SKM-1 treated with dmso at 0.1 percent for 144 hours (cell line): ENCODE measurements around the gene ITGB1.
"Not testable (repeated sequence)": the region's sequence is repeated elsewhere in the genome, so short reads cannot be mapped to it uniquely, and the experiment has no call there.

ENCODE experiments used
- DNase-seq: peaks from one replicate; lab custom pipeline; 2025; ENCODE audit not compliant: unreplicated experiment; lab: John Stamatoyannopoulos, UW

ITGB1 gene

DNA sequence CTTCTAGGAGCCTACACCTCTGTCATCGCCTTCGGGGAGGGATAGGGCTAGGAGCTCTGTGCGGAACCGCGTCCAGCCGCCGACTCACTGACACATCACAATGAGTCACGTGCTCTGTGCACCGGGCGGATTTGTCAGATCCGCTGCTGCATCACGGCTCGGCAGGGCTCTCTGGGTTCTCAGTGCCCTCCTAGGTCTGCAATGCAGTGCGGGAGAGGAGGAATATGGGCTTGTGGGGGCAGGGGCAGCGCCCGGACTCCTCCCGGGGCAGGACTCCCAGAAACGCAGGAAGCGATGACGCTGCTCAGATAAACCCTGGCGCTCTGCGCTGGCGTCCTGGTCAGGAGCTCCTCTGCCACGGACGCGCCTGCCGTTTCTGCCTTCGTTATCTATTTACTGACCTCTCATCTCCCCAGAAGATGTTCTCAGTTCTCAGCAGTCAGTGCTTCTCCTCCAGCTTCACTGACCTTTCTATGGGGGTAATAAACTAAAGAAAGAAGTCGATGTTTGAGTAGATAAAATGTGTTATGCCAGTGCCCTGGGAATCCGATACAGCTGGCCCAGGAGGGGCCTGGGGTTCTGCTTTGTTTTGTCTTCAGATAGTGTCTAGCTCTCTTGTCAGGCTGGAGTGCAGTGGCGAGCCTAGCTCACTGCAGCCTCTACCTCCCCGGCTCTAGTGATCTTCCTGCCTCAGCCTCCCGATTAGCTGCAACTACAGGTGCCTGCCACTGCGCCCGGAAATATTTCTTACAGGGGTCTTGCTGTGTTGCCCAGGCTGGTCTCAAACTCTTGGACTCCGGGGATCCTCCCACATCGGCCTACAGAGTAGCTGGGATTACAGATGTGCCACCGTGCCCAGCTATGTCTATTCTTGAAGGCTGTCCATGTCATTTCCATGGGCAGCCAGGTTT lies 22.8 kb upstream of the ITGB1 start:
- DNase-seq: peak; percentile 44

GRCh38 chr10:32980242-32980557 lies 22.2 kb upstream of the ITGB1 start:
- no peak for DNase-seq

- not testable (repeated sequence) for DNase-seq
These were observed 21.7 kb upstream of the ITGB1 start for GRCh38 chr10:32979719-32980118.

DNA sequence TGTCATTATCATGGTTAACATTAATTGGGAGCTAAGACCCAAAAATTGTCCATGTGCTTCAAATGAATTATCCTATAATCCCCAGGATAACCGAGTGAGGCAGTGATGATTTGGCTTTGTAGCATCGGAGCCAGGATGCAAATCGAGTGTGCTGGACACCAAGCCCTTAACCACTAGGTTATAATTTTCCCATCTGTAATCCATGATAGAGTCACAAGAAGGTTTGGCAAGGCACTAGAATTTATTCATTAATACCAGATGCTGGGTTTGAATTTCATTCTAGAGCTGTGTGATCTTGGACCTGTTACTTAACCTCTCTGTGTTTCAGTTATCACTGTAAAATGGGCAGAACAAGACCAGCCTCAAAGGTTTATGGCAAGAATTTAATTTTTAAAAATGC lies 21.0 kb upstream of the ITGB1 start:
- DNase-seq: no peak

DNA sequence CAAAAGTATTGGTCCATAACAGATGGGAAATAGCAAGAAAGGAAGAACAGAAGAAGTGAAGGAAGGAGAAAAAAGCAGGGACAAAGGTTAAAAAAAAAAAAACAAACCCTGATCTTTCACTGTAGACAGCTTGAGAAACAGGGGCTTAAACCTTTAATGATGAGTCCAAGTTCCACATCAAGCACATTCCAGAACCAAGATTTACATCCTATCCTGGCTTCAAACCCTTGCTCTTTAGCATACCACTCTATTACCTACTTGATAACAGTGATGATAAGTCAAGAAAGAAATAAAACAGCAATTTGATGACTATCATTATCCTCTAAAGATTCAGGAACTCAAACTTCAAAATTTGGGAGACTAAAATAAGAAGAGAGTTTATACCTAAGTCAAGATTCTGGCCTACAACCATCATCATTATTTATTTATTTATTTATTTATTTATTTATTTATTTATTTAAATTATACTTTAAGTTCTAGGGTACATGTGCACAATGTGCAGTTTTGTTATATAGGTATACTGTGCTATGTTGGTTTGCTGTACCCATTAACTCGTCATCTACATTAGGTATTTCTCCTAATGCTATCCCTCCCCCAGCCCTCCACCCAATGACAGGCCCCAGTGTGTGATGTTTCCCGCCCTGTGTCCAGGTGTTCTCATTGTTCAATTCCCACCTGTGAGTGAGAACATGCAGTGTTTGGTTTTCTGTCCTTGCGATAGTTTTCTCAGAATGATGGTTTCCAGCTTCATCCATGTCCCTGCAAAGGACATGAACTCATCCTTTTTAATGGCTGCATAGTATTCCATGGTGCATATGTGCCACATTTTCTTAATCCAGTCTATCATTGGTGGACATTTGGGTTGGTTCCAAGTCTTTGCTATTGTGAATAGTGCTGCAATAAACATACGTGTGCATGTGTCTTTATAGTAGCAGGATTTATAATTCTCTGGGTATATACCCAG lies 20.1 kb upstream of the ITGB1 start:
- not testable (repeated sequence) for DNase-seq

DNA sequence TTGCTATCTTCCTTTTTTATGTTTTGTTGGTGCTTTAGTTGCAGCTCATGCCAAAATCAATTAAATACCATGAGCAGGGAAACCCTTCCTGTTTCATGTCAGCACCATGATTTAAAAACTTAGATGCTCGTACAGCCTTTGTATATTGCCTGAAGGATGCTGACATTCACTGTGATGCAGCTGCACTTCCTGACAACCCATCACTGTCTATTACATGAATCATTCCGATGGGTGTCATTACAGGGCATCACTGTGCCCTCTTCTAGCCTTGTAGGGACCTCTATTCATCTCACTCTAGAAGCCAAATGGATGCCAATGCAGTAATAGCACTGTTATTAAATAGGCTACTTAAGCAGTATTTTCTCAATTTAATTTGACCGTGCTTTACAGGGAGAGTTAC lies 18.3 kb upstream of the ITGB1 start:
- DNase-seq: no peak

- DNase-seq: no peak
These were observed 14.9 kb upstream of the ITGB1 start for GRCh38 chr10:32972929-32973328.

DNA sequence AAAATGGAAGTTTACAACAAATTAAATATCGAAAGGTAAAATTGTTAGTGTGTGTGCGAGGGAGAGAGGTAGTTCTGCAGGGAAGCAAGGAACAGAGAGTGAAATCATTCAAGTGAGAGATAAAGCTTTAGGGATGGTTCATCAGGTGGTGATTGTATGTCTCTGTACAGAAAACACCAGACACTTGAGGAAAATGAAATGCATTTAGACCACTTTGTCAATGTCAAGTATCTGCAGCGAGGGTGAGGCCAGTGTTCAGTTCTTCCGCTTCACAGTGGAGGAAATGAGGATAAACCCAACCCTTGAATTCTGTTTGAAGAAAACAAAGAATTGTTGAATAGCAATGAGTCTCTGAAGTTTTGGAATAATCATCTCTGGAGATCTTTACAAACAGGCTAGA lies 14.4 kb upstream of the ITGB1 start:
- no peak for DNase-seq

DNA sequence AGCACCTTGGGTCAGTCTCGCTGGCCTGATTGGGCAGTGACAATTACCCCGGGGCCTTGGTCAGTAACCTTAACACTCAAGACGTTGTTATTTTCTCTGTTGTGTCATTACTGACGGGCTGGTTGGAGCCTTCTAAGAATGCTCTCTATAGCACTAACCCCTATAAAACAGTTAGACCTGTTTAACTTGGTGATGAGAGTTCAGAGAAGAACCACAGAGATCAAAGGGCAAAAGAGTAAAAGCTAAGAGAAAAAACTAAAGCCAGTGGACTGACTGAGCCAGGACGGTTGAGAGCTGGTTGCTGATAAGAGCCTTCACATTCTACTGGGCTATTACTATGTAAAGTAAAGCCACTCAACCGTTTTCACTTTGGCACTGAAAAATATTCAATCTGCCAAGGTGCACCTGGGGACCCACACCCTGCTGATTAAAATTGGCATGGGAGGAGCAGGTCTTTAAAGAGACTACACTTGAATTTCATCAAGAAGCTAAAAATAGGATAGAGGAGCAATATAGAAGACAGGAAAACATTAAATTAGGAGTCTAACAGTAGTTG lies 13.6 kb upstream of the ITGB1 start:
- DNase-seq: no peak

DNA sequence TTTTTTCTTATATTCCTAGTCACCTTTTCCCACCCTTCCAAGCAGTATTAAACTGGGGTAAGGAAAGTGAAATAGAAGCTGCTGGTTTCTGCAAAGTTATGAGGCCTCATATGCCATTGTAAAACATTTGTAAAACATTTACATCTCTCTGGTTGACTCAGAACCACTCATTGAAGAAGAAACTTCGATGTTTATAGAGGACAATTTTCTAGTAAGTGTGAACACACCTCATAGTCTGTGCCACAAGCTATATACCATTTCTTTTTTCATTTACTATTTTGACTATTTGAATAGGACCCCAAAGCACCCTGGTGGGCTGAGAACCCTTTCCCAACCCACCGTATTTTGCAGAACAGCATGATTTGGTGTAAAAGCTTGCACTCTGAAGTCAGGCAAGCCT lies 12.9 kb upstream of the ITGB1 start:
- no peak for DNase-seq

- no peak for DNase-seq
These were observed 6.2 kb upstream of the ITGB1 start for GRCh38 chr10:32964270-32964669.

- no peak for DNase-seq
These were observed 5.1 kb upstream of the ITGB1 start for GRCh38 chr10:32963096-32963495.

GRCh38 chr10:32962521-32962920 lies 4.5 kb upstream of the ITGB1 start:
- DNase-seq: no peak

GRCh38 chr10:32961895-32962369 lies 3.9 kb upstream of the ITGB1 start:
- no peak for DNase-seq

GRCh38 chr10:32961343-32961894 lies 3.4 kb upstream of the ITGB1 start:
- peak; percentile 5 for DNase-seq

- no peak for DNase-seq
These were observed 2.0 kb upstream of the ITGB1 start for GRCh38 chr10:32960022-32960421.

GRCh38 chr10:32959006-32959920 lies 1.2 kb upstream of the ITGB1 start:
- no peak for DNase-seq

- no peak for DNase-seq
These were observed 517 bp downstream of the ITGB1 start for GRCh38 chr10:32957341-32958084.

- no peak for DNase-seq
These were observed 1.4 kb downstream of the ITGB1 start for GRCh38 chr10:32956365-32957197.
